ENCODE results near the gene B9D2.

DNA sequence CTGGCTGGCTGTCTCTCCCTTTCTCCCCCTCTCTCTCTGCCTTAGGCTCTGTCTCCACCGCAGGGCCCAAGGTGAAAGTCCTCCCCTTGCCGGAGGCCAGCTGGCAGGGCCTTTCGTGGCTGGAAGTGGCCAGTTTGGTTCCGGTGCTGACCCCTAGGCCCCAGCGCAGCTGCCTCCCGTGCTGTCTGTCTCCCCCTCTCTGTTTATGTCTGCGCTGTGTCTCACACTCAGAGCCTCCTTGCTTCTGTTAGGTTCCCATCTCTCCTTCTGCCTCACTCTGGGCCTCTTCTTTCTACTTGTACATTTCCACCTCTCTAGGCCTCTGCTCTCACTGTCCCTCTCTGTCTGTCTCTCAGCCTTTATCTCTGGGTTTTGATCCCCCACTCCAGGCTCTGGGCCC lies 40.9 kb downstream of the B9D2 start:
- TF ChIP-seq, protein P1, sequence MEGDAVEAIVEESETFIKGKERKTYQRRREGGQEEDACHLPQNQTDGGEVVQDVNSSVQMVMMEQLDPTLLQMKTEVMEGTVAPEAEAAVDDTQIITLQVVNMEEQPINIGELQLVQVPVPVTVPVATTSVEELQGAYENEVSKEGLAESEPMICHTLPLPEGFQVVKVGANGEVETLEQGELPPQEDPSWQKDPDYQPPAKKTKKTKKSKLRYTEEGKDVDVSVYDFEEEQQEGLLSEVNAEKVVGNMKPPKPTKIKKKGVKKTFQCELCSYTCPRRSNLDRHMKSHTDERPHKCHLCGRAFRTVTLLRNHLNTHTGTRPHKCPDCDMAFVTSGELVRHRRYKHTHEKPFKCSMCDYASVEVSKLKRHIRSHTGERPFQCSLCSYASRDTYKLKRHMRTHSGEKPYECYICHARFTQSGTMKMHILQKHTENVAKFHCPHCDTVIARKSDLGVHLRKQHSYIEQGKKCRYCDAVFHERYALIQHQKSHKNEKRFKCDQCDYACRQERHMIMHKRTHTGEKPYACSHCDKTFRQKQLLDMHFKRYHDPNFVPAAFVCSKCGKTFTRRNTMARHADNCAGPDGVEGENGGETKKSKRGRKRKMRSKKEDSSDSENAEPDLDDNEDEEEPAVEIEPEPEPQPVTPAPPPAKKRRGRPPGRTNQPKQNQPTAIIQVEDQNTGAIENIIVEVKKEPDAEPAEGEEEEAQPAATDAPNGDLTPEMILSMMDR (IDR thresholded peaks at IDR 0.05): no peak
- no peak for TF ChIP-seq POLR2A (IDR thresholded peaks at IDR 0.05)

All from testis (tissue), 2 donors.